Activated CD4-positive, alpha-beta T cell treated with anti-CD3 and anti-CD28 coated beads for 1 hour (primary cell): Measurements from ENCODE around the gene KDM6A.
"Not testable (repeated sequence)": the region's sequence is repeated elsewhere in the genome, so short reads cannot be mapped to it uniquely, and the experiment has no call there.

ENCODE experiments used
- DNase-seq: peaks from one replicate; pipeline ENCODE4 v3.0.0-alpha.2; 2020

Gene KDM6A

GRCh38 chrX:44967221-44967620 lies 94.2 kb downstream of the KDM6A start:
- no peak for DNase-seq

GRCh38 chrX:44970709-44971108 lies 97.7 kb downstream of the KDM6A start:
- no peak for DNase-seq

DNA sequence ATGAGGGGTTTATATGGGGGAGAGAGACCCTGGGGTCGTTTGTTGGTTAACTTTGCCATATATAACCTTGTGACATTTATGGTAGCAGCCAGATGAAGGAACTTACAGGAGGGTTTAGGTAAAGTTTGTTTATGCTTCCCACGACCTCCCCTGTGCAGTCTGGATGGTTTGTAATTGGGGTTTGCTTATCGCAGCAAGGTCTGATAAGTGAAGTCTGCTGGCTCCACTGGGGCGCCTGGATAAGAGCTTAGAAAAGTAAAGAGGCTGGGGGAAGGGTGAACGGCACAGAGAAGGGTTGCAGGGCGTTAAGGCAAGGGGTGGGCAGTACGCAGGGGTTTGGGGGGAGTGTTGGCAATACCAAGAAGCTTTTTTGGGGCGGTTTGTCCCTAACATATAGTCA lies 98.7 kb downstream of the KDM6A start:
- DNase-seq, result no peak

GRCh38 chrX:44972132-44972531 lies 99.1 kb downstream of the KDM6A start:
- no peak for DNase-seq

GRCh38 chrX:44973420-44973932 lies 100.5 kb downstream of the KDM6A start:
- no peak for DNase-seq

GRCh38 chrX:44974451-44974850 lies 101.5 kb downstream of the KDM6A start:
- DNase-seq, result no peak

GRCh38 chrX:44975666-44976263 lies 102.8 kb downstream of the KDM6A start:
- DNase-seq, result no peak

- no peak for DNase-seq
Measured at GRCh38 chrX:44978976-44979375, 106.0 kb downstream of the KDM6A start.

- no peak for DNase-seq
Measured at GRCh38 chrX:44980403-44980802, 107.4 kb downstream of the KDM6A start.

GRCh38 chrX:44980883-44981282 lies 107.9 kb downstream of the KDM6A start:
- DNase-seq, result no peak

- DNase-seq, result no peak
Measured at GRCh38 chrX:44989995-44990770, 117.2 kb downstream of the KDM6A start.

GRCh38 chrX:44992775-44993174 lies 119.8 kb downstream of the KDM6A start:
- DNase-seq, result no peak

- DNase-seq, result no peak
Measured at GRCh38 chrX:44996277-44996676, 123.3 kb downstream of the KDM6A start.

DNA sequence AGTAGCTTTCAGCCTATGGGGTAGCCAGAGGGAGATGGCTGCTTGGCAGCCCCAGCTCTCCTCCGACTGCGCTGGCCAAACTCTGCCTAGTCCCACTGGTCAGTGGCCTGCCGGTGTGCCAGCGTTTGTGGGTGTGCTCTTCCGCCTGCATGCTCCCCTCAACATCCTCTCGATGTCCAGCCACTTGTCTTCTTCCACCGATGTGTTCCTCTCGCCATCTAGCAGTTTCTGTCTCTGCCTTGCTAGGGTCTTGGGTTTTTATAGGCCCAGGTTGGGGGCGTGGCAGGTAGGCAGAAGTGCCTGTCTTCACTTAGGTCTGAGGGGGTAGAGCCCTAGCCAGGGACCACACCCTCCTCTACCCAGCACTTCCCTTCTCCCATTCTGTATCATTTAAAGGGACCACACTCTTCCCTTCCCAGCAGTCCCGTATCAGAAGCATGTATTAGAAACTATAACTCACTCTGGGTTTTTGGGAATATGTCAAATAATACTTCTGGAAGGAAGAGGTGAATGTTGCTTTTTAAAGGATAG lies 124.4 kb downstream of the KDM6A start:
- DNase-seq, result no peak

- DNase-seq, result no peak
Measured at GRCh38 chrX:44997888-44998287, 124.9 kb downstream of the KDM6A start.

DNA sequence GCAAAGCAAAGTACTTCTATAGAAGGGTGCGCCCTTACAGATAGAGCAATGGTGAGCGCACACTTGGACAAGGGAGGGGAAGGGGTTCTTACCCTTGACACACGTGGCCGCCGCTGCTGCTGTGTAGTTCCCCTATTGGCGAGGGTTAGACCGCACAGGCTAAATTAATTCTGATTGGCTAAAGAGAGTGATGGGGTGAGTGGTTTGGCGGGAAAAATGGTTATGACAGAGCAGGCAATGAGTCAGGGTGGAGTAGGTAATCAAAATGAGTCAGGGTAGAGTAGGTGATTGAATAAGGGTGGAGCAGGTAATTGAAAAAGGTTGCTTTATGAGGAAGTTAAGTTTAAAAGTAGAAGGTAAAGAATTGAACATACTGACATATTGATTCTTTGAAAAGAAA lies 126.2 kb downstream of the KDM6A start:
- DNase-seq, result not testable (repeated sequence)

DNA sequence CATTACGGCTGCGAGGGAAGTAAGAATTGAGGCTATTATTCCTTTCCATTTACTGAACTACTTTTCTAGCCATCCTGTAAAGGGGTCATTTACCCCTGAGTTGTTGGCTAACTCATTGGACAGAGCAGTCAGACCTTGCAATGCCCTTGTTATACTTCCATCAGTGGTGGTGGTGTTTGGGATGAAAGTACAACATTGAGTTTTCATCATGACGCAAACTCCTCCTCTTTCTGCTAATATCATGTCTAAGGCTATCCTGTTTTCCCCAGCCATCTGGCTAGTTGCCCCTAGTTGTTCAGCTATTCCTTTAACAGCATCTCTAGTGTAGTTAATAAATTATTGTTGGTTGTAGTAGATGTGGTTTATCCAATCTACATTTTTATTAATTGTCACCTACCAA lies 126.9 kb downstream of the KDM6A start:
- DNase-seq, result not testable (repeated sequence)

GRCh38 chrX:45001048-45001447 lies 128.1 kb downstream of the KDM6A start:
- no peak for DNase-seq

- DNase-seq, result no peak
Measured at GRCh38 chrX:45003085-45003484, 130.1 kb downstream of the KDM6A start.

- DNase-seq, result no peak
Measured at GRCh38 chrX:45006002-45006800, 133.2 kb downstream of the KDM6A start.

- DNase-seq, result no peak
Measured at GRCh38 chrX:45007598-45007997, 134.6 kb downstream of the KDM6A start.

GRCh38 chrX:45009371-45010000 lies 136.5 kb downstream of the KDM6A start:
- DNase-seq, result no peak

GRCh38 chrX:45011131-45011530 lies 138.1 kb downstream of the KDM6A start:
- DNase-seq, result no peak
